Measurements from ENCODE around the gene HOXA5.

- TF ChIP-seq POLR2A (IDR thresholded peaks at IDR 0.05), result no peak
- TF ChIP-seq CTCF (IDR thresholded peaks at IDR 0.05), result no peak
Observed at GRCh38 chr7:27179030-27179429, 35.5 kb upstream of the HOXA5 start.
